ENCODE data around the gene MRNIP.

Gene MRNIP

GRCh38 chr5:179830818-179831468 lies 27.7 kb downstream of the MRNIP start:
- TF ChIP-seq CTCF (IDR thresholded peaks at IDR 0.05; ENCODE audit: low read depth, low read length): no peak

GRCh38 chr5:179829732-179830435 lies 28.7 kb downstream of the MRNIP start:
- TF ChIP-seq CTCF (IDR thresholded peaks at IDR 0.05; ENCODE audit: low read depth, low read length): no peak
- no peak for DNase-seq (ENCODE audit: extremely low read depth, low read depth)

More at GRCh38 chr5:179830818-179831468, 27.7 kb downstream of the MRNIP start:
- no peak for DNase-seq (ENCODE audit: extremely low read depth, low read depth)

GRCh38 chr5:179828756-179829421 lies 29.7 kb downstream of the MRNIP start:
- no peak for TF ChIP-seq CTCF (IDR thresholded peaks at IDR 0.05; ENCODE audit: low read depth, low read length)
- no peak for DNase-seq (ENCODE audit: extremely low read depth, low read depth)

- no peak for DNase-seq (ENCODE audit: extremely low read depth, low read depth)
- no peak for TF ChIP-seq CTCF (IDR thresholded peaks at IDR 0.05; ENCODE audit: low read depth, low read length)
Measured at GRCh38 chr5:179827680-179828079, 30.9 kb downstream of the MRNIP start.

- DNase-seq (ENCODE audit: extremely low read depth, low read depth): no peak
- no peak for TF ChIP-seq CTCF (IDR thresholded peaks at IDR 0.05; ENCODE audit: low read depth, low read length)
Measured at GRCh38 chr5:179825655-179826182, 32.9 kb downstream of the MRNIP start.

GRCh38 chr5:179824745-179825112 lies 33.9 kb downstream of the MRNIP start:
- DNase-seq (ENCODE audit: extremely low read depth, low read depth): no peak
- no peak for TF ChIP-seq CTCF (IDR thresholded peaks at IDR 0.05; ENCODE audit: low read depth, low read length)
